Measurements from ENCODE around the gene GCNA.
"Not testable (repeated sequence)": the region's sequence is repeated elsewhere in the genome, so short reads cannot be mapped to it uniquely, and the experiment has no call there.

The GCNA gene

DNA sequence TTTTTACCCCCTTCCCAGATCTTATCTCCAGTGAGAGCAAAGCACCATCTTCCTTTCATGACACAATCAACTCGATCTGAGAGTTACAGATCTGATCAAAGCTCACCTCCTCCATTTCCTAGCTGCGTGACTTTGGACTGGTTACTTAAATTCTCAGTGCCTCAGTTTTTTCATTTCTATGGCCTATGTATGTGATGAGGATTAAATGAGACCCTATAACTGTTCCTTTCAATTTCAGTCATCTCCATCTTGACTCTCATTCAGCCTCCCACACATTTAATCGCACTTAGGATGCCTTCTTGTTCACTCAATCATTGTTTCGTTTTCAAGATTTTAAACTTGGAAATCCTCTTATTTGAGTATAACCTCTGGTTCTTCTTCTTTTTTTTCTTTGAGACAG lies 60.2 kb downstream of the GCNA start:
- no peak for DNase-seq (ENCODE audit: low spot score)

DNA sequence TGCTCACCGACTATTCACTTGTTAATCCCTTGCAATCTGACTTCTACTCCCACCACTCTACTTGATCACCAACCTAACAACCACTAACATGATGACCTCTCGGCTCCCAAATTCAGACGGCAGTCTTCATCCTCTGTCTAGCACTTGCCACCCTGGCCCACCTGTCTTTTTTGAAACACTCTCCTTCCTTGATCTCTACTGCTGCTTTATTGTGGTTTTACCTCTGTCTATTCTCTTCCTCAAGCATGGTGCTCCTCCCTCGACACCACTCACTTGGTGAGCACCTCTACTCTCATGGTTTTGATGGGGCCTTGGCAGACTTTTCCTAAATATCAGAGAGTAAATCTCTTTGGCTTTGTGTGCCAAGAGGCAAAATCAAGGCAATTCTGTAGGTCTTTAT lies 61.8 kb downstream of the GCNA start:
- no peak for DNase-seq (ENCODE audit: low spot score)
- FAIRE-seq: no peak

More for the DNA sequence above, 60.2 kb downstream of the GCNA start:
- no peak for FAIRE-seq

- DNase-seq (ENCODE audit: low spot score); FAIRE-seq: not testable (repeated sequence)
These were observed 66.2 kb downstream of the GCNA start for GRCh38 chrX:71644406-71644805.

- DNase-seq (ENCODE audit: low spot score) (no peak), FAIRE-seq (no peak)
These were observed 72.2 kb downstream of the GCNA start for GRCh38 chrX:71650333-71650969.

GRCh38 chrX:71652405-71652804 lies 74.2 kb downstream of the GCNA start:
- DNase-seq (ENCODE audit: low spot score) (peak; percentile 52), FAIRE-seq (no peak)

GRCh38 chrX:71653344-71653743 lies 75.1 kb downstream of the GCNA start:
- DNase-seq (ENCODE audit: low spot score) (no peak), FAIRE-seq (no peak)

DNA sequence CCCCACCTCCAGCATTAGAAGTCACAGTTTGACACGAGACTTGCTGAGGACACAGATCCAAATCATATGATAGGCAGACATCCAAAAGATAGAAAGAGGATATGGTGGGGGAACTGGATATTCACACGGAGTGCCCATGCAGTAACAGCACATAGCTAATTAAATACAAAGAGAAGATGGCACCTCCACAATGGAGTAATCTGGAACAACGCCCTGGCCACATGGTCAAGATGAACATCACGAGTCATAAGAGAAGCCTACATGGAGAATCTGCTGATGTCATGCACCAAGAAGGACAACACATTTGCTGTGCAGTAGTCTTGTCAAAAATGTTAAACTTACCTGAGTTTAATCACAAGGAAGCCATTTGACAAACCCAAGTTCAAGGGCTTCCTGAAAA lies 79.0 kb downstream of the GCNA start:
- FAIRE-seq: no peak

GRCh38 chrX:71659342-71659741 lies 81.1 kb downstream of the GCNA start:
- DNase-seq (ENCODE audit: low spot score) (no peak), FAIRE-seq (no peak)

More for the DNA sequence above, 79.0 kb downstream of the GCNA start:
- no peak for DNase-seq (ENCODE audit: low spot score)

DNA sequence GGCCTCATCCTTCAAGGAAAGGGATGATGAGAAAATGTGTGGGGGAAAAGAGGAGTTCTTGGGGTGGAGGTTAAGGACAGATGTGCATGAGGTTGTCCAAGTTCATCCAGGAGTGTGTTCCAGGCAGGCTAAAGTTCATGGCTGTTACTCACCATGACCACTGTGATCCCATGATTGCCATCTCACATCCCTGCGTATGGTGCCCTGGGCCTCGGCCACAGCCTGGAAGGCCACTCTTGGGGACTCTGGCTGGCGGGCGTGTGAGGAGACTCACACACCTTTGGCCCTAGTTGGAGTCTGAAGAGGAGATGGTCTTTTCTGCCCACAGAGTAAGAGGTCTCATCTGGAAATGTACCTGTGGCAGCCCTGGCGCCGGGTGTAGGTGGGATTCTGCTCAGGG lies 81.7 kb downstream of the GCNA start:
- no peak for FAIRE-seq
- DNase-seq (ENCODE audit: low spot score): no peak

DNA sequence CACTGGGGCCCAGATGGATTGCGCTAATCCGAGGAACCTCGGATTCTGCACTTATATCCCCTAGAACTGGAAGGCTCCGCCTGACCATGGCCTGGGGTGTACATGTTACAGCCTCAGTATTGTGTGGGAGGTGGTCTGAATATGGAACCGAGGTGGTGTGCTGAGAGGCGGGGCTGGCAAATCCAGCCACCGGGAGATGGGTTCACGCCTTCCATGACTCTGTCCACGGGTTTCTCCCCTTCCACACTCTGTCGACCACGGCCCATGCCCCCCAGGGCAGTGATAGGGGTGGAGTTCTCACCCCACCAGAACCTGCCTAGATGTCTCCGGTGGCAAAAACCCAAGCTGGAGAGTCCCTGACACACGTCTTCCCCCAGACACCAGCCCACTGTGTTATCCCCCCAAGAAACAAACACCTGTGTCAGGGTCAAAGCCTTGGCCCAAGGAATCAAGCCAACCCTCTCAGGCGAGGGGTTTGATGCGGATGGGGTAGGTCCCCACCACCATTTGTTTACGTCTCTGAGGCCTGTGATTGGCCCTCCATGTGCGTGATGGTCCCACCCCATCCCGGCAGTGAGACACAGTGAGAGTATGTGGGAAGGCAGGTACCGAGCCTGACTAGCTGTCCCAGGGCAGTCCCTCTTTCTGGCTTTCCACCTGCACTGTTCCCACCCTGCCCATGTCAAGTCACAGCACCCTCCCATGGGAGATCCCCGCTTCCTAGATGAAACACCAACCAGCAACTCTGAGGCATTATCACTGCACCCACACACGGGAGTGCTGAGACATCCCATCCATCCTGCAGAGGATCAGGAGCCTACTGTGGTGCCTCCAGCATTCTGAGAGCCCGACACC lies 82.6 kb downstream of the GCNA start:
- DNase-seq (ENCODE audit: low spot score) (no peak), FAIRE-seq (no peak)

- DNase-seq (ENCODE audit: low spot score): no peak
- FAIRE-seq: no peak
These were observed 83.7 kb downstream of the GCNA start for GRCh38 chrX:71661919-71662318.

- FAIRE-seq; DNase-seq (ENCODE audit: low spot score): not testable (repeated sequence)
These were observed 84.4 kb downstream of the GCNA start for GRCh38 chrX:71662654-71663053.

Measured in urothelium cell line (cell line).